Measurements from ENCODE around the gene SRRM4. TPM values are rescaled to one million over a fixed set of nuclear protein-coding genes. Genes with fewer than 3 reads are reported as not detected.

Gene SRRM4
- polyA plus RNA-seq, 1 experiment, result not detected

DNA sequence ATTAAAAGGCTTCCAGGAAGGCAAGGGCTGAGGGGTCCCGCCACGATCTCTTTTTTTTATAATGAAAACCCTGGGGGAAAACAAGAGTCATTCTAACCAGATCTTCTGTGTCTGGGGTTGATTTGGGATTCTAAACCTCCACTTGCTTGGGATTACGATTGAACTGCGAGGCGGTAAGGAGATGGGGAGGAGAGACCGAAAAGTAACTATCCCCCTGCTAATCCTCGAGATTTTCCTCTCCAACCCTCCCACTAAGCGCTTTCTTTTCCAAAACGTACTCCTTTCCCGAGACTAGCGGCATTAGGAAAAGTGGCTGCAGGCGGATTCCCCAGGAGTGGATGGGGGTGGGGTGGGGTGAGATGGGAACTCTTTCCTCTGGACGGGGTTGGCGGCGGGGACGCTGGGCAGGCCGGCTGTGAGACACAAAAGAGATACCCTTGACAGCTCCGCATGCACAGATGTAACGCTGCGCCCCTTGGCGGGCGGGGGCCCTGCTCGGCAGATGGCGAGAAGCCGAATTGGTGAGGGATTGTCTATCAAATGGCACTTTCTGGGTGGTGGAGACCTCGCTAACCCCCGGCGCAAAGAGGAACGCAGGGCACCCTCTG is 830 bp upstream of the SRRM4 start:
- DNase-seq (ENCODE audit: low read depth), result no peak
- H3K4me3 ChIP-seq (ENCODE audit: low read depth, low read length), result no peak overlapping the region
- no peak for TF ChIP-seq CTCF (IDR thresholded peaks at IDR 0.05; ENCODE audit: insufficient read depth, low read depth, low read length)
- no peaks in the 10 kb centered on the region for H3K36me3 ChIP-seq (ENCODE audit: control insufficient read depth, insufficient read depth, low read length)
- ChIA-PET CTCF (no interaction called here), POLR2A (no interaction called here)
- H3K27me3 ChIP-seq (ENCODE audit: control insufficient read depth, insufficient read depth, low read length), result no peaks in the 10 kb centered on the region

- DNase-seq (ENCODE audit: low read depth), result no peak
- Histone ChIP-seq H3K4me3 (ENCODE audit: low read depth, low read length) (no peak overlapping the region), H3K36me3 (ENCODE audit: control insufficient read depth, insufficient read depth, low read length) (no peaks in the 10 kb centered on the region), H3K27me3 (ENCODE audit: control insufficient read depth, insufficient read depth, low read length) (no peaks in the 10 kb centered on the region)
- CTCF ChIA-PET, result no interaction called here
- POLR2A ChIA-PET, result no interaction called here
- TF ChIP-seq CTCF (IDR thresholded peaks at IDR 0.05; ENCODE audit: insufficient read depth, low read depth, low read length), result no peak
Measured at GRCh38 chr12:118982302-118982701, 961 bp downstream of the SRRM4 start.

GRCh38 chr12:118982984-118983761 is 1.8 kb downstream of the SRRM4 start:
- DNase-seq (ENCODE audit: low read depth), result no peak
- Histone ChIP-seq H3K36me3 (ENCODE audit: control insufficient read depth, insufficient read depth, low read length) (no peaks in the 10 kb centered on the region), H3K4me3 (ENCODE audit: low read depth, low read length) (no peak overlapping the region), H3K27me3 (ENCODE audit: control insufficient read depth, insufficient read depth, low read length) (no peaks in the 10 kb centered on the region)
- ChIA-PET POLR2A (no interaction called here), CTCF (no interaction called here)
- TF ChIP-seq CTCF (IDR thresholded peaks at IDR 0.05; ENCODE audit: insufficient read depth, low read depth, low read length), result no peak

GRCh38 chr12:118984161-118984943 is 3.0 kb downstream of the SRRM4 start:
- Histone ChIP-seq H3K27me3 (ENCODE audit: control insufficient read depth, insufficient read depth, low read length) (no peaks in the 10 kb centered on the region), H3K4me3 (ENCODE audit: low read depth, low read length) (no peak overlapping the region), H3K36me3 (ENCODE audit: control insufficient read depth, insufficient read depth, low read length) (no peaks in the 10 kb centered on the region)
- no peak for DNase-seq (ENCODE audit: low read depth)
- no peak for TF ChIP-seq CTCF (IDR thresholded peaks at IDR 0.05; ENCODE audit: insufficient read depth, low read depth, low read length)
- POLR2A ChIA-PET, result no interaction called here
- CTCF ChIA-PET, result no interaction called here

DNA sequence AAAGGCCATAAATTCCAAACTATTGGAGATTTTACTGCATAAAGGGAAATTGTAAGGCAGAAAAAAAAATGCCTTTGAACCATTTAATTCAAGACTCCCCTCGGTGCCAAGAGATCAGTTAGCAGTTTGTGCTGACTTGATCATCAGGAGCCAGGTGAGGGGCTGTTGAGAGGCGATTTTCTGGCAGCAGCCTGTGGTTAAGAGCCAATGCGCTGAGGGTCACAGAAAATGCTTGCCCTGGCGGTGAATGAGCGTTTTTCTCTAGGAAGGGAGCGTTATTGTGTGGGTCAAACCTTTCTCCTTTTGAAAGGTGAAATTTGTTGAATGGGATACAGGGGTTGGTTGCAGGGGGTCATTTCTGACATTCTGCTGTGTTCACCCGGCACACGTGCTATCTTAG is 4.7 kb downstream of the SRRM4 start:
- ChIA-PET POLR2A (no interaction called here), CTCF (no interaction called here)
- DNase-seq (ENCODE audit: low read depth), result no peak
- no peaks in the 10 kb centered on the region for H3K27me3 ChIP-seq (ENCODE audit: control insufficient read depth, insufficient read depth, low read length)
- H3K4me3 ChIP-seq (ENCODE audit: low read depth, low read length), result no peak overlapping the region
- TF ChIP-seq CTCF (IDR thresholded peaks at IDR 0.05; ENCODE audit: insufficient read depth, low read depth, low read length), result no peak
- no peaks in the 10 kb centered on the region for H3K36me3 ChIP-seq (ENCODE audit: control insufficient read depth, insufficient read depth, low read length)

Data from BJ (cell line).